ENCODE results near the gene HELZ. TPM values are rescaled to one million over a fixed set of nuclear protein-coding genes. Genes with fewer than 3 reads are reported as not detected.

Gene HELZ
- total and polyA plus RNA-seq, 2 experiments from 2014 or later = 32.7 to 77.2 TPM

DNA sequence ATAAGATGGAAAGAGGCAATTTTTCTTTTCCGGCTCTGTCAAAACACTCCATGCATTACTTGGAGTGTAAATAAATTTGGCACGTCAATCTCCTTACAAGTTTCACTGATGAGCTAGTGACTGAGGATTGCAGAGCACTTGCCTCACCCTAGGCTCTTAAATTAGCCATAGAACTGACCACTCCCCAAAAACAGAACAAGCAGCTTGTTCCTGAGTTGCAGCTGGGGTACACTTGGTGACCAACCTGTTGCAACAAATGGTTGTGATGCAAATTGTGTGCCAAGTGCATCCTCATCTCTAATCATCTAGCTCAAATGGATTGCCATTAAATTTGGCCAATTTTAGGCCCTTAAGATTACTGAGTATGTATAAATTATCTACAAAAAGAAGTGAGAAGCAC lies 133.7 kb downstream of the HELZ start:
- TF ChIP-seq EZH2 (IDR thresholded peaks at IDR 0.05; ENCODE audit: borderline replicate concordance) (no peak), EZH2phosphoT487 (IDR thresholded peaks at IDR 0.05; ENCODE audit: low read depth, severe bottlenecking, unreplicated experiment) (no peak)
- TF ChIP-seq, protein P1, sequence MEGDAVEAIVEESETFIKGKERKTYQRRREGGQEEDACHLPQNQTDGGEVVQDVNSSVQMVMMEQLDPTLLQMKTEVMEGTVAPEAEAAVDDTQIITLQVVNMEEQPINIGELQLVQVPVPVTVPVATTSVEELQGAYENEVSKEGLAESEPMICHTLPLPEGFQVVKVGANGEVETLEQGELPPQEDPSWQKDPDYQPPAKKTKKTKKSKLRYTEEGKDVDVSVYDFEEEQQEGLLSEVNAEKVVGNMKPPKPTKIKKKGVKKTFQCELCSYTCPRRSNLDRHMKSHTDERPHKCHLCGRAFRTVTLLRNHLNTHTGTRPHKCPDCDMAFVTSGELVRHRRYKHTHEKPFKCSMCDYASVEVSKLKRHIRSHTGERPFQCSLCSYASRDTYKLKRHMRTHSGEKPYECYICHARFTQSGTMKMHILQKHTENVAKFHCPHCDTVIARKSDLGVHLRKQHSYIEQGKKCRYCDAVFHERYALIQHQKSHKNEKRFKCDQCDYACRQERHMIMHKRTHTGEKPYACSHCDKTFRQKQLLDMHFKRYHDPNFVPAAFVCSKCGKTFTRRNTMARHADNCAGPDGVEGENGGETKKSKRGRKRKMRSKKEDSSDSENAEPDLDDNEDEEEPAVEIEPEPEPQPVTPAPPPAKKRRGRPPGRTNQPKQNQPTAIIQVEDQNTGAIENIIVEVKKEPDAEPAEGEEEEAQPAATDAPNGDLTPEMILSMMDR (IDR thresholded peaks at IDR 0.05; ENCODE audit: poor library complexity) = no peak
- Histone ChIP-seq H3K4me3 (no peak overlapping the region), H3K36me3 (replicated peaks; ENCODE audit: insufficient read depth, low read depth) (peaks cover 1% of the 10 kb centered on the region), H3K79me2 (peaks cover 3% of the 10 kb centered on the region), H3K4me2 (no peak overlapping the region), H4K20me1 (ENCODE audit: insufficient read depth, poor library complexity, severe bottlenecking) (no peaks in the 10 kb centered on the region), H3K4me1 (ENCODE audit: insufficient read depth) (no peaks in the 10 kb centered on the region), H3K9me2 (replicated peaks; ENCODE audit: insufficient read depth) (no peaks in the 10 kb centered on the region), H2AFZ (no peak overlapping the region), H3K27me3 (no peaks in the 10 kb centered on the region), H3K27ac (no peak overlapping the region), H3K9me3 (ENCODE audit: low read depth) (no peaks in the 10 kb centered on the region)
- DNase-seq (ENCODE audit: low spot score) = no peak
- WGBS (ENCODE audit: low lambda C conversion rate, missing lambda C conversion rate) = 98% methylated on average over 2 of the region's 2 CpGs

DNA sequence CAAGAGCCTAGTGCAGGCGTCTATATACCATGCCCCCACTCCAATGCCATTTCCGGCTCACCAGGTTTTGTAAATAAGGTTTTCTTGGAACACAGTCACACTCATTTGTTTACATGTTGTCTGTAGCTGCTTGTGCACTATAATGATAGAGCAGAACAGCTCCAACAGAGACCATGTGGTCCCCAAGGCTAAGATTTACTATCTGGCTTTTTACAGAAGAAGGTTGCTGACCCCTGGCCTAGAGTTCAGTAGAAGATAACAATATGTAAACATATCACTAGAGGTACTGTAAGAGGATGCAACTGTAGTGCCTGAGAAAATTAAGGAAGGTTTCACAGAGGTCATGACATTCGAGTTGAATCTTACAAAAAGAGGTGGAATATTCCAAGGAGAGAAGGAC lies 134.4 kb downstream of the HELZ start:
- peaks cover under 1% of the 10 kb centered on the region for H3K79me2 ChIP-seq
- no peaks in the 10 kb centered on the region for H3K9me3 ChIP-seq (ENCODE audit: low read depth)
- H2AFZ ChIP-seq = no peak overlapping the region
- H3K4me2 ChIP-seq = no peak overlapping the region
- no peaks in the 10 kb centered on the region for H3K9me2 ChIP-seq (replicated peaks; ENCODE audit: insufficient read depth)
- TF ChIP-seq, protein P1 (IDR thresholded peaks at IDR 0.05; ENCODE audit: poor library complexity) = no peak
- TF ChIP-seq EZH2 (IDR thresholded peaks at IDR 0.05; ENCODE audit: borderline replicate concordance) = no peak
- no peak for TF ChIP-seq EZH2phosphoT487 (IDR thresholded peaks at IDR 0.05; ENCODE audit: low read depth, severe bottlenecking, unreplicated experiment)
- no peak for DNase-seq (ENCODE audit: low spot score)
- H3K27ac ChIP-seq = no peak overlapping the region
- 62% methylated on average over 3 of the region's 3 CpGs for WGBS (ENCODE audit: low lambda C conversion rate, missing lambda C conversion rate)
- H4K20me1 ChIP-seq (ENCODE audit: insufficient read depth, poor library complexity, severe bottlenecking) = no peaks in the 10 kb centered on the region
- no peaks in the 10 kb centered on the region for H3K27me3 ChIP-seq
- H3K4me3 ChIP-seq = no peak overlapping the region
- no peaks in the 10 kb centered on the region for H3K4me1 ChIP-seq (ENCODE audit: insufficient read depth)
- H3K36me3 ChIP-seq (replicated peaks; ENCODE audit: insufficient read depth, low read depth) = no peaks in the 10 kb centered on the region

DNA sequence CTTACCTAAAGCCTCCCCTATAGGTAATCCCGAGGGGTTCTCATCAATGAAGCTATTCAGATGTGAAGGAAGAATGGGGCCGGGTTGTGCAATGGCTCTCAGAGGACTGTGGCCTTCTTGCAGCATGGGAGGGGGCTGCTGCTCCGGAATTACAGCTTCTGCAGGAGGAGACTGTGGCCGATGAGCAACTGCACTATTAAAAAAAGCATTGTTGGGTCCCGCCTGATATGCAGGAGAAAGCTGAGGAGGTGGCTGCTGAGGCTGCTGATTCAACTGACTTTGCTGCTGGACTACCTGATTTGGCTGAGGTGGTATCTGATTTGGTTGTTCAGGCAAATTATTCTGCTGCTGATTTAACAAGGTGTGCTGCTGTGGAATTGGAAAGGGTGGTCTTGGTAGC lies 135.9 kb downstream of the HELZ start:
- H3K4me1 ChIP-seq (ENCODE audit: insufficient read depth) = no peaks in the 10 kb centered on the region
- H3K9me3 ChIP-seq (ENCODE audit: low read depth) = no peaks in the 10 kb centered on the region
- H3K27ac ChIP-seq = no peak overlapping the region
- H3K79me2 ChIP-seq = peaks cover 3% of the 10 kb centered on the region
- no peaks in the 10 kb centered on the region for H4K20me1 ChIP-seq (ENCODE audit: insufficient read depth, poor library complexity, severe bottlenecking)
- H3K27me3 ChIP-seq = no peaks in the 10 kb centered on the region
- TF ChIP-seq, protein P1 (IDR thresholded peaks at IDR 0.05; ENCODE audit: poor library complexity) = no peak
- no peak for TF ChIP-seq EZH2phosphoT487 (IDR thresholded peaks at IDR 0.05; ENCODE audit: low read depth, severe bottlenecking, unreplicated experiment)
- no peak for TF ChIP-seq EZH2 (IDR thresholded peaks at IDR 0.05; ENCODE audit: borderline replicate concordance)
- no peak for DNase-seq (ENCODE audit: low spot score)
- no peaks in the 10 kb centered on the region for H3K36me3 ChIP-seq (replicated peaks; ENCODE audit: insufficient read depth, low read depth)
- no peak overlapping the region for H3K4me2 ChIP-seq
- WGBS (ENCODE audit: low lambda C conversion rate, missing lambda C conversion rate) = 91% methylated on average over 5 of the region's 5 CpGs
- H3K4me3 ChIP-seq = no peak overlapping the region
- no peak overlapping the region for H2AFZ ChIP-seq
- H3K9me2 ChIP-seq (replicated peaks; ENCODE audit: insufficient read depth) = no peaks in the 10 kb centered on the region
